Gastrocnemius medialis (tissue), 4 donors: ENCODE measurements around the gene KRT7. TPM values are rescaled to one million over a fixed set of nuclear protein-coding genes. Genes with fewer than 3 reads are reported as not detected.

Experiments used
- ATAC-seq, 2 donors: fragments of 150-250 bp; one replicate each; pipeline ENCODE4 v1.9.1; 2016
- DNase-seq, 2 donors: peaks; one replicate each; pipeline ENCODE4 v3.0.0-alpha.2; 2019
- H3K27ac ChIP-seq, 4 donors: fragments of 200-600 bp; sonication (generic); 1 replicate in 1 of 4; 2 replicates in 3 of 4; pipeline ENCODE4 v1.5.1; 2016 to 2018; ENCODE audit warnings: mild to moderate bottlenecking in 2 of 4, moderate library complexity in 1 of 4
- H3K27me3 ChIP-seq, 3 donors: fragments of 200-600 bp; sonication (generic) in 2 of 3; 1 replicate in 1 of 3; 2 replicates in 2 of 3; pipeline versions ENCODE4 v1.5.1 to v1.6.0; 2016 to 2019; ENCODE audit warnings: mild to moderate bottlenecking in 1 of 3, moderate library complexity in 1 of 3
- H3K36me3 ChIP-seq, 2 donors: fragments of 200-600 bp; sonication (generic) in 1 of 2; one replicate each; pipeline ENCODE4 v1.5.1; 2017 to 2018
- H3K4me1 ChIP-seq, 2 donors: fragments of 200-600 bp; sonication (generic) in 1 of 2; one replicate each; pipeline ENCODE4 v1.5.1; 2016 to 2017; ENCODE audit warnings: mild to moderate bottlenecking in 2 of 2
- H3K4me3 ChIP-seq, 4 donors: fragments of 200-600 bp; sonication (generic) in 3 of 4; 1 replicate in 1 of 4; 2 replicates in 3 of 4; pipeline ENCODE4 v1.5.1; 2016 to 2019; ENCODE audit warnings: mild to moderate bottlenecking in 2 of 4
- H3K9me3 ChIP-seq, 3 donors: fragments of 200-600 bp; sonication (generic) in 2 of 3; 1 replicate in 1 of 3; 2 replicates in 2 of 3; pipeline ENCODE4 v1.5.1; 2016 to 2019
- POLR2A ChIP-seq, 2 donors: fragments of 450-650 bp; IDR thresholded peaks; one replicate each; pipeline ENCODE4 v1.6.1; 2017; ENCODE audit warnings: antibody characterized with exemption in 2 of 2, mild to moderate bottlenecking in 2 of 2, moderate library complexity in 2 of 2
- in situ Hi-C, 4 donors: fragments of 200-750 bp; cut with MboI; loops; one replicate each; pipeline versions ENCODE4 v1.15.0 to v1.8.0; 2017; ENCODE audit warnings: low sequenced_read_pairs in 4 of 4
- intact Hi-C: fragments of 100-400 bp; cut with DNase I; formaldehyde crosslinking; loops from one replicate; pipeline ENCODE4 v1.15.1; 2023; ENCODE audit warnings: low total_unique reads
- total RNA-seq, 4 donors: library from RNA; depleted of rRNA; stranded (reverse); fragments of >200 nt; gene quantifications; one replicate each; pipeline versions ENCODE4 v1.1.0 to v1.2.3, GENCODE V29; 2016
- TF ChIP-seq, protein P1 (sequence below), 5 experiments: fragments of 450-650 bp in 3 of 5; fragments of 200-600 bp in 2 of 5; sonication (generic) in 2 of 5; IDR thresholded peaks in 4 of 5; conservative IDR thresholded peaks in 1 of 5; 1 replicate in 4 of 5; 2 replicates in 1 of 5; pipeline ENCODE4 v1.5.1; 2016 to 2019; ENCODE audit warnings: antibody characterized with exemption in 5 of 5, mild to moderate bottlenecking in 3 of 5, moderate library complexity in 3 of 5

The KRT7 gene
- total RNA-seq, 4 donors from 2014 or later = 0.39 to 4.4 (median 1.2) TPM

DNA sequence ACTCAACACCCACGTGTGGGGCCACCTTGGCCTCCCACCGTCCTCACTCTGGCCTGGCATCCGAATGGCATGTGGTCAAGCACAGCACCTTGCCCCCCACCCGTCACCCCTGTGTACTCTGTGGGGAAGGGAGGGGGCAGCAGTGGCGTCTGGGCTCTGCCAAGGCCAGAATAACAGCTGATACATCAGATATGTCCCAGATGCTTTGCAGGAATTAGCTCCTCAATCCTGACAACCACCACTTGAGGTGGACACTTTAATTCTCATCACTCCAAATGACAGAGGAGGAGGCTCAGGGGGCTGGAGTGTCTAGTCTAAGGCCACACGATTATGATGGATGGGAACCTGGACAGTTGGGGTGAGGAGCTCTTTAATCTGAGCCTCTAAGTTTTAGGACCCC is 39.5 kb upstream of the KRT7 start:
- H3K27me3 ChIP-seq = no peaks in the 10 kb centered on the region
- H3K9me3 ChIP-seq = no peaks in the 10 kb centered on the region
- no peak overlapping the region for H3K4me3 ChIP-seq
- no peak overlapping the region for H3K27ac ChIP-seq
- no peak for DNase-seq
- no peaks in the 10 kb centered on the region for H3K36me3 ChIP-seq
- H3K4me1 ChIP-seq = peaks cover 21 to 24% of the 10 kb centered on the region in 2 donors
- no peak for ATAC-seq
- in situ Hi-C loops = no loop called here
- intact Hi-C loops = no loop called here
- TF ChIP-seq, protein P1, sequence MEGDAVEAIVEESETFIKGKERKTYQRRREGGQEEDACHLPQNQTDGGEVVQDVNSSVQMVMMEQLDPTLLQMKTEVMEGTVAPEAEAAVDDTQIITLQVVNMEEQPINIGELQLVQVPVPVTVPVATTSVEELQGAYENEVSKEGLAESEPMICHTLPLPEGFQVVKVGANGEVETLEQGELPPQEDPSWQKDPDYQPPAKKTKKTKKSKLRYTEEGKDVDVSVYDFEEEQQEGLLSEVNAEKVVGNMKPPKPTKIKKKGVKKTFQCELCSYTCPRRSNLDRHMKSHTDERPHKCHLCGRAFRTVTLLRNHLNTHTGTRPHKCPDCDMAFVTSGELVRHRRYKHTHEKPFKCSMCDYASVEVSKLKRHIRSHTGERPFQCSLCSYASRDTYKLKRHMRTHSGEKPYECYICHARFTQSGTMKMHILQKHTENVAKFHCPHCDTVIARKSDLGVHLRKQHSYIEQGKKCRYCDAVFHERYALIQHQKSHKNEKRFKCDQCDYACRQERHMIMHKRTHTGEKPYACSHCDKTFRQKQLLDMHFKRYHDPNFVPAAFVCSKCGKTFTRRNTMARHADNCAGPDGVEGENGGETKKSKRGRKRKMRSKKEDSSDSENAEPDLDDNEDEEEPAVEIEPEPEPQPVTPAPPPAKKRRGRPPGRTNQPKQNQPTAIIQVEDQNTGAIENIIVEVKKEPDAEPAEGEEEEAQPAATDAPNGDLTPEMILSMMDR (IDR thresholded peaks at IDR 0.05 in 4 of 5, conservative IDR thresholded peaks at IDR 0.05 in 1 of 5) = no peak
- no peak for TF ChIP-seq POLR2A (IDR thresholded peaks at IDR 0.05)

- ATAC-seq (no peak), DNase-seq (no peak)
- in situ Hi-C loops = no loop called here
- Histone ChIP-seq H3K4me3 (no peak overlapping the region), H3K4me1 (peaks cover 25 to 28% of the 10 kb centered on the region in 2 donors), H3K27ac (no peak overlapping the region), H3K36me3 (no peaks in the 10 kb centered on the region), H3K9me3 (no peaks in the 10 kb centered on the region), H3K27me3 (no peaks in the 10 kb centered on the region)
- TF ChIP-seq, protein P1 (IDR thresholded peaks at IDR 0.05 in 4 of 5, conservative IDR thresholded peaks at IDR 0.05 in 1 of 5) = no peak
- intact Hi-C loops = no loop called here
Measured at GRCh38 chr12:52193991-52194390, 39.1 kb upstream of the KRT7 start.

- no peak overlapping the region for H3K4me3 ChIP-seq
- intact Hi-C loops = no loop called here
- no peaks in the 10 kb centered on the region for H3K27me3 ChIP-seq
- in situ Hi-C loops = no loop called here
- no peak for DNase-seq
- peaks cover 30 to 34% of the 10 kb centered on the region in 2 donors for H3K4me1 ChIP-seq
- no peaks in the 10 kb centered on the region for H3K36me3 ChIP-seq
- no peak for ATAC-seq
- TF ChIP-seq POLR2A (IDR thresholded peaks at IDR 0.05) = no peak
- TF ChIP-seq, protein P1 (IDR thresholded peaks at IDR 0.05 in 4 of 5, conservative IDR thresholded peaks at IDR 0.05 in 1 of 5) = no peak
- no peaks in the 10 kb centered on the region for H3K9me3 ChIP-seq
- no peak overlapping the region for H3K27ac ChIP-seq
Measured at GRCh38 chr12:52195065-52195730, 37.8 kb upstream of the KRT7 start.

DNA sequence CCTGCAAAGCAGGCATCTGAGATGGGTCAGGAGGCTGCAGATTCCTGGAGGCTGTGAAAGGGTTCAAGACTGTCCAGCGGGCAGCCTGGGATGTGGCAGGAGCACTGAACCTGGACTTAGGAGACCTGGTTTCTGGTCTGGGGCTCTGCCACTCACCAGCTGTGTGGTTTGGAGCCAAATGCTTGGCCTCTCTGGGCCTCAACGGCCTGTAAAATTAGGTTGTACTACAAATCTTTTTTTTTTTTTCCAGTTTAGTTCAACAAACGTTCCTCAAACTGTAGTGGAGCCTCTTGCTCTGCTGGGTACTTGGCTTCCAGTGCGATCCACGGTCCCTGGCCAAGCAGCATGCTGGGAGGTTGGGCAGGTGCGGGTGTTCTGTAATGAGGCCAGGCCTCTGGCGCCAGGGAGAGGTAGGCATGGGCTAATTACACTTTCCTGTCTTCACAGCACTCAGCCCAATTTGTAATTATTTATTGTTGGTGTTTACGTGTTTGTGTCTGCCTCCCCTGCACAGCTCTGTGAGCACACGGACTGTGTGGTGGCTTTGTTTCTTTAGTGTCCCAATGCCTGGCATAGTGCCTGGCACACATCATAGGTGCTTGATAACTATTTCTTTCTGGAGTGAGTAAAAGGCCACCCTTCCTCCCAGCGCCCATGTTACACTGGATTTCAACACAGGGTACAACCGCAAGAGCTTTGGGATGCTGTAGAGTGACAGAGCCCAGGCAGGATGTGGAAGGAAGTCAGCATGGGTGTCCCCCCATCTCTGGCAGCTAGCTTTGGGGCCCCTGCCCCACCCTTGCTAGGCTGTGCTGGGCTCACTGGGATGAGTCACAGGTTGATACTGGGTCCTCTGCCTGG is 35.4 kb upstream of the KRT7 start:
- peak overlapping the region in 3 of 4 donors; percentile 24 to 58 (median 38) for H3K27ac ChIP-seq
- peaks cover 20 to 22% of the 10 kb centered on the region in 2 donors for H3K4me1 ChIP-seq
- intact Hi-C loops (no loop called here), in situ Hi-C loops (no loop called here)
- DNase-seq = peak; percentile 43 to 72
- no peaks in the 10 kb centered on the region for H3K36me3 ChIP-seq
- TF ChIP-seq, protein P1 (IDR thresholded peaks at IDR 0.05 in 4 of 5, conservative IDR thresholded peaks at IDR 0.05 in 1 of 5) = no peak
- TF ChIP-seq POLR2A (IDR thresholded peaks at IDR 0.05) = no peak
- H3K27me3 ChIP-seq = no peaks in the 10 kb centered on the region
- no peaks in the 10 kb centered on the region for H3K9me3 ChIP-seq
- ATAC-seq = peak; percentile 69 to 79
- no peak overlapping the region for H3K4me3 ChIP-seq
